ENCODE data around the gene ITFG1.

The ITFG1 gene

GRCh38 chr16:47382362-47382761, 78.5 kb downstream of the ITFG1 start:
- TF ChIP-seq ZFX (IDR thresholded peaks at IDR 0.05) (no peak), CTCF (conservative IDR thresholded peaks at IDR 0.05) (no peak)
- H3K27ac ChIP-seq: no peak overlapping the region

DNA sequence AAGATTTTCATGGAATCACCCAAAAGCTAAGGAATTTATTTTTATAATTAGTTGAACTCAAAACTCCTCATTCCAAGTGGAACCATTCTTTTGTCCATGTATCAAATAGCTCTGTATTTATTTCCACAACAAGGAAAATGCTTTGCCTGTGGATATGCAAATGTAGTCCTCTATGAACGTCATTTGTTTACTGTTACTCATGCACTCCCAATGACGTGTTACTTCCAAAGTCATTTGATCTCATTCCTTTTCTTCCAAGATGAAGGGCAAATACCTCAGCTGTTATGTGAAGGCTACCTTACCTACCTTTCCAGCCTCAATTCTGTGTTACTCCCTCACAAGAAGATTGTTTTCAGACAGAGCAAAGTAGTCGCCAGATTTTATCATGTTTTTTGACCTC, 83.7 kb downstream of the ITFG1 start:
- TF ChIP-seq ZFX (IDR thresholded peaks at IDR 0.05) (no peak), CTCF (conservative IDR thresholded peaks at IDR 0.05) (no peak)
- no peak overlapping the region for H3K27ac ChIP-seq

DNA sequence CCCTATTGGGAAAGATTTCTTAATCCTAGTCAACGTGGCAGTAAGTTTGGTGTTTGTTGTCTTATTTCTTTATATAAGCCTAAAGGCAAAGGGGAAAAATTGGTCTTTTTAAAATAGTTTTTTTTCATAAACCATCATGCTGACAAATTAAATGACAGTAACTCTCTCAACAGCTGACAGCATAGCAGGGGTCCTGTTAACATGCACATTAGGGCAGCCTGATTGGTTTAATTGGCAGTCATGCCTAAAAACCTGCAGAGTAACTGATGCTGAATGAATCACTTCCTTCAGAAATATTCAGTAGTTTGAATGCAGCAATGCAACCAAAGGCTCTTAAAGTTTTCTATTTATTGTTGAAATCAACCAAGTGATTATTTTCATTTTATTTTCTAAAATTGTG, 85.4 kb downstream of the ITFG1 start:
- TF ChIP-seq CTCF (conservative IDR thresholded peaks at IDR 0.05) (no peak), ZFX (IDR thresholded peaks at IDR 0.05) (no peak)
- H3K27ac ChIP-seq: no peak overlapping the region

DNA sequence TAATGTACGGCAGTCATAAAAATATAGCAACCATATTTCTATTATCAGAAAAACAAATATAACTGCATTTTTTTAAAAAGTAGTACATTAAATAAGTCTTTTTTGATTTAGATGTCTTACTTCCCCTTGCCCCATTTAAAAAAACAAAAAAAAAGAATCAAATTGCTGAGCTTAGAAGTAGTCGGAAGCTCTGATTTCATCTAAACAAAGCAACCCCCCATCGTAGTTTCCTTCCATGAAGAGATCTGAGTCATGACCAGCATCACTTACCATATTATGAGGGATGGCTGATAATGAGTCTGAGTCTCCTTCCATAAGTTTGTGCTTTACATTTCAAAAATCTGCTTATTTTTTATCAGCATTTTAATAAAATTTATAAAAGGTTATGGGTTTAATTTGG, 86.2 kb downstream of the ITFG1 start:
- TF ChIP-seq ZFX (IDR thresholded peaks at IDR 0.05) (no peak), CTCF (conservative IDR thresholded peaks at IDR 0.05) (no peak)

DNA sequence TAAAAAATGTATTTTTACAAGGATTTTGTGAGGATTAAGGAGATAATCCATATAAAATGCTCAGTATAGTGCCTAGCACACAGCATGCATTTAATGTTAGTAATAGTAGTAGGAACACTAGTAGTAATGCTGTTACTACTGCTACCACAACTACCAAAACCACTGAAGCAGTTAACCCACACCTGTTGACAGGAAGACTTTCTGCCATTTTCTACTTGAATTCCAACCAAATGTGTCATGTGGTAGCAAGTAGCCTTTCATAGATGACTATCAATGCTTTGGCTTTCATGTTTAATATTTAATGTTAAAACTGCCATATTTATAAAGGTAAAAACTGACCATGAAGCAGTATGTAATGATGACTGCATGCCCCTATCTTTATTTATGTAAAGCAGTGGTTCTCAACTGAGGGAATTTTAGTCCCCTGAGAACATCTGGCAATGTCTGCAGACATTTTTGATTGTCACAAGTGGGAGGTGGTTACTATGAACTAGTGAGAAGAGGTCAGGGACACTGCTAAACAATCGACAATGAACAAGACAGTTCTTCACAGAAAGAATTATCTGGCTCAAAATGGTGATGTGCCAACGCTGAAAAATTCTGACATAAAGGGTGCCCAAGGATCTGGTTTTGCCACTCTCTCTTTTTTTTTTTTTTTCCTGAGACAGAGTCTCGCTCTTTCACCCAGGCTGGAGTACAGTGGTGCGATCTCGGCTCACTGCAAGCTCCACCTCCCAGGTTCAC, 89.4 kb downstream of the ITFG1 start:
- no peak overlapping the region for H3K27ac ChIP-seq
- TF ChIP-seq ZFX (IDR thresholded peaks at IDR 0.05) (no peak), CTCF (conservative IDR thresholded peaks at IDR 0.05) (no peak)

More for the DNA sequence above, 86.2 kb downstream of the ITFG1 start:
- no peak overlapping the region for H3K27ac ChIP-seq

DNA sequence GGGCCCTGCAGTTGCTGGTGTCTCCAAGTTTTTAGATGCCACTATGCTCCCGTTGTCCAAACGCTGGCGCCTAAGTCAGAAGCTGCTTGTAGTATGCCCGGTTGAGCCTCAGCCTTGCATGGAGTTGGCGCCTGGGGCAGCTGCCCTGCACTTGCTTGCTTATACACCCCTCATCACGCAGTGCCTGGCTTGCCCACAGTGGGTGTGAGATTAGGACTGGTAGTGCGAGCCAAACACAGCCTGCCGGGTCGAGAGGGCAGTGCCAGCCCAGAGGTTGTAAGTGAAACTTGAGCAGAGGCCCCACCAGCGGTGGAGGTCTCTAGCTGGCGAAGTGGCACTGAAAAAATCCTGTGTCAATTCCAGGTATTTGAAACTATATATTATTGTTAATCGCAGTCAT, 90.3 kb downstream of the ITFG1 start:
- no peak overlapping the region for H3K27ac ChIP-seq
- TF ChIP-seq CTCF (conservative IDR thresholded peaks at IDR 0.05) (no peak), ZFX (IDR thresholded peaks at IDR 0.05) (no peak)

GRCh38 chr16:47366228-47366627, 94.6 kb downstream of the ITFG1 start:
- H3K27ac ChIP-seq: no peak overlapping the region
- no peak for TF ChIP-seq CTCF (conservative IDR thresholded peaks at IDR 0.05)
- no peak for TF ChIP-seq ZFX (IDR thresholded peaks at IDR 0.05)

Measured in C4-2B (cell line).